ENCODE results near the gene LRRC49.

GRCh38 chr15:70907784-70908471 lies 15.3 kb downstream of the LRRC49 start:
- TF ChIP-seq ZNF224 (CRISPR knock-in tag; IDR thresholded peaks at IDR 0.05) (no peak), BCL3 (CRISPR knock-in tag; IDR thresholded peaks at IDR 0.05) (no peak), ZFP91 (CRISPR knock-in tag; IDR thresholded peaks at IDR 0.05; ENCODE audit: borderline replicate concordance) (no peak), ZNF180 (CRISPR knock-in tag; IDR thresholded peaks at IDR 0.05; ENCODE audit: borderline replicate concordance, low read depth) (no peak), EZH2 (conservative IDR thresholded peaks at IDR 0.05; ENCODE audit: low read depth, low read length) (no peak), BCL6 (CRISPR knock-in tag; IDR thresholded peaks at IDR 0.05) (no peak), ZNF503 (CRISPR knock-in tag; IDR thresholded peaks at IDR 0.05) (no peak), CHD4 (IDR thresholded peaks at IDR 0.05; ENCODE audit: borderline replicate concordance, low read length) (no peak), JUND (CRISPR knock-in tag; IDR thresholded peaks at IDR 0.05) (no peak)
- TF ChIP-seq, protein P1, sequence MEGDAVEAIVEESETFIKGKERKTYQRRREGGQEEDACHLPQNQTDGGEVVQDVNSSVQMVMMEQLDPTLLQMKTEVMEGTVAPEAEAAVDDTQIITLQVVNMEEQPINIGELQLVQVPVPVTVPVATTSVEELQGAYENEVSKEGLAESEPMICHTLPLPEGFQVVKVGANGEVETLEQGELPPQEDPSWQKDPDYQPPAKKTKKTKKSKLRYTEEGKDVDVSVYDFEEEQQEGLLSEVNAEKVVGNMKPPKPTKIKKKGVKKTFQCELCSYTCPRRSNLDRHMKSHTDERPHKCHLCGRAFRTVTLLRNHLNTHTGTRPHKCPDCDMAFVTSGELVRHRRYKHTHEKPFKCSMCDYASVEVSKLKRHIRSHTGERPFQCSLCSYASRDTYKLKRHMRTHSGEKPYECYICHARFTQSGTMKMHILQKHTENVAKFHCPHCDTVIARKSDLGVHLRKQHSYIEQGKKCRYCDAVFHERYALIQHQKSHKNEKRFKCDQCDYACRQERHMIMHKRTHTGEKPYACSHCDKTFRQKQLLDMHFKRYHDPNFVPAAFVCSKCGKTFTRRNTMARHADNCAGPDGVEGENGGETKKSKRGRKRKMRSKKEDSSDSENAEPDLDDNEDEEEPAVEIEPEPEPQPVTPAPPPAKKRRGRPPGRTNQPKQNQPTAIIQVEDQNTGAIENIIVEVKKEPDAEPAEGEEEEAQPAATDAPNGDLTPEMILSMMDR (CRISPR knock-in tag; IDR thresholded peaks at IDR 0.05), result no peak

Data from HepG2 (cell line).